ENCODE data around the gene NPAS3.

Gene NPAS3

DNA sequence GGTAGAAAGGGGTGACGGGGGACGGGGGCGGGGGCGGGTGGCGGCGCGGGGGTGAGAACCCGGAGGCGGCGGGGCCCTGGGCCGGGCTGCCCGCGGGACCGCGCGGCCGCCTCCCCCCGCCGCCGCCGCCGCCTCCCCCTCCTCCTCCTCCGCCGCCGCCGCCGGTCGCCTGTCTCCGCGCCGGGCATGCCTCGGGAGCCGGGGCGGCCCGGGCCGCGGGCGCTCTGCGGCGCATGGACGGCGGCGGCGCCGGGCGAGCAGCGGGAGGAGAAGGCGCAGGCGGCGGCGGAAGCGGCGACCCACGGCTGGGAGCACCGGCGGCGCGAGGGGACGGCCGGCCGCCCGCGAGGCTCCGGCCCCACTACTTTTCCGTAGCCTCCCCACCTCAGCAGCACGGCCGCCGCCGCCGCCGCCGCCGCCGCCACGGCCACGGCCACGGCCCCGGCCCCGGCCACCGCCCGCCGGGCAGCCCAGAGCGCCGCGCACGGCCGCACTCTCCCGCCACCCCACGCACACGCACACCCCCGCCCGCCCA is at the start of gene NPAS3:
TSS of gene NPAS3 (plus strand) at position 161 of the 535 bp plus-strand sequence.
- no peak for DNase-seq (ENCODE audit: low read depth in 3 of 3)

DNA sequence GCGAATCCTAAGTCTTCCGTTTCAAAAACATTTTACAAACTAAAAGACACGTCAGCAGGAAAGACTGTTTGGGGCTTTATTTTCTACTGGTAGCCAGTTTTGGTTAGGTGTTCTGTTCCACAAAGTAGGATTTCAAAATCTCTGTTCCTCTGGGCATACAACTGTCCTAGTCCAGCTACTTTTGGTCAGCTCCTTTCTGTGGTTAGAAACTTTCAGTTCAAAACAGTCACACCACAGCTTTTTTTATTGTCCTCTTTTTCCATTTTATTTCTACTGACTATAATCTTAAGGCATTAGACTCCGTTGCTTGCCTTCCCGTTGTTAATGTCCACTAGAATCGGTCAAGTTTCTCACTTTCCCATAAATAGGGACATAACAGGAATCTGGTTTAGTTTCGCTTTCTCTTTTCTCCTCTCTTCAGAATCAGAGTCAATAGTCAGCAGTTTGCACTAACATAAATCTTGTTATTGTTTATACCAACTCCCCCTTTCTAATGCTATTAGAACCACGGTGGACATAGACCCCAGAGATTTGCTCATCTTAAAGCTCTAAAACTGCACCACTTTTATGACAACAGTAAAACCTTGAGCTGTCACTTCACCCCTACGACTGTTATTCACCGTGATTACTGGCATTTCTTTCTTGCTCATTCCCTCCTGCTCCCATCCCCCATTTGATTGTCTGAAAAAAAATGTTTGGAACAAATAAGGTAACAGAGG is 41.5 kb upstream of the NPAS3 start:
- no peak for DNase-seq (ENCODE audit: low read depth in 3 of 3)

- no peak for DNase-seq (ENCODE audit: low read depth in 3 of 3)
Observed at GRCh38 chr14:32897698-32898064, 41.0 kb upstream of the NPAS3 start.

DNA sequence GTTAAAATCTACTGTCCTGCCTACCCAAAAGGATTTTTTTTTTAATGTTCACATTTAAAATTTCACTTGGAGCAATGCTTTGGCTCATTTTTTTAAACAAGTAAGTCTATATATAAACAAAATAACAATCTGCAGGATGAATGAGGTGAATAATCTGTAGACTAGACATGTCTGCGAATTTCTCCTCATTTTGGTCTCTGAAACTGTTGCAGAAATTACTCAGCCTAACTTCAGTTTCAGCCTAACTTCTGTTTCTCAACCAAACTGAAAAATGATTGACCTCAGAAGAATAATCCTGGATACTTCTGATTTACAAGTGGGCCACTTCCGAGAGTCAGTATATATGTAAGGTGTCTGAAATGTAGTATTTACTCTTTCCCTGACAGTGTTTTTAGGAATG is 39.8 kb upstream of the NPAS3 start:
- DNase-seq (ENCODE audit: low read depth in 3 of 3): no peak

DNA sequence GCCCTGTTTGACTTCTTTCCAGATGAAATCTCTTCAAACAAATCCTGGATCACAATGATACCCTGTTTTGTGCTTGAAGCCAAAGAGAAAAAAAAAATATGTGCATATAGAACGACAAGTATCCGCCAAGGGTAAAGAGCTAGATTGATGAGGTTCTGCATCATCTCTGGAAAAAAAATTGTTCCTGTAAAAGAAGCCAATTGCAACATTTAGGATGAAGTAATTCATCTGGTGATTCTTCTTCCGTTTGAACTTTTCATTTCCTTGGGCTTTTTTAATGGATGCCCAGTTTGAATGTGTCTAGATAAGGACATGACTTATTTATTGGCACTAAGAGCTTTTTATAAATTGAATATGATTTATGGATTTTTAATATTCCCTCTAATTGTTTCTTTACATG is 38.1 kb upstream of the NPAS3 start:
- no peak for DNase-seq (ENCODE audit: low read depth in 3 of 3)

DNA sequence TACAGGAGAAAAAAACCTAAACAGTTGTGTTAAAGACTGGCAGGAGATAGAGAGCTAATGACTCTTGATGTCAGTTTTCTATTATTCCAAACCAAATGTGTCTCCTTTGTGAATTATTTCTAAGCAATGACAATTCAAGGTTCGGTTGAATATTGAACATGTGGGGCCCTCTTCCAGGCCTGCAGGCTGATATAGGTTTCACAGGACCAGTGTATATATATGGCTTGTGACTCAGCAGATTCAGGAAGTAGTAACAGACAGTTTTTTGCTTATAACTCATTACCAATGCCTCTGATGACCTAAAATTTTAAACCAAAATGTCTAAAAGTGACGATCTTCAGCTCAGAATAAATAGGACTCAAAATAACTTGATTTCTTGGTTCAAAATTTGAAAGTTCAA is 33.7 kb upstream of the NPAS3 start:
- DNase-seq (ENCODE audit: low read depth in 3 of 3): no peak

- DNase-seq (ENCODE audit: low read depth in 3 of 3): no peak
Observed at GRCh38 chr14:32906672-32907071, 32.0 kb upstream of the NPAS3 start.

GRCh38 chr14:32908196-32909084 is 30.2 kb upstream of the NPAS3 start:
- no peak for DNase-seq (ENCODE audit: low read depth in 3 of 3)

- no peak for DNase-seq (ENCODE audit: low read depth in 3 of 3)
Observed at GRCh38 chr14:32913725-32914124, 25.0 kb upstream of the NPAS3 start.

GRCh38 chr14:32914391-32914790 is 24.3 kb upstream of the NPAS3 start:
- DNase-seq (ENCODE audit: low read depth in 3 of 3): no peak

- DNase-seq (ENCODE audit: low read depth in 3 of 3): no peak
Observed at GRCh38 chr14:32920696-32921276, 17.9 kb upstream of the NPAS3 start.

GRCh38 chr14:32925439-32925838 is 13.2 kb upstream of the NPAS3 start:
- DNase-seq (ENCODE audit: low read depth in 3 of 3): no peak

GRCh38 chr14:32932302-32932913 is 6.3 kb upstream of the NPAS3 start:
- DNase-seq (ENCODE audit: low read depth in 3 of 3): no peak

GRCh38 chr14:32932914-32933628 is 5.6 kb upstream of the NPAS3 start:
- DNase-seq (ENCODE audit: low read depth in 3 of 3): no peak

DNA sequence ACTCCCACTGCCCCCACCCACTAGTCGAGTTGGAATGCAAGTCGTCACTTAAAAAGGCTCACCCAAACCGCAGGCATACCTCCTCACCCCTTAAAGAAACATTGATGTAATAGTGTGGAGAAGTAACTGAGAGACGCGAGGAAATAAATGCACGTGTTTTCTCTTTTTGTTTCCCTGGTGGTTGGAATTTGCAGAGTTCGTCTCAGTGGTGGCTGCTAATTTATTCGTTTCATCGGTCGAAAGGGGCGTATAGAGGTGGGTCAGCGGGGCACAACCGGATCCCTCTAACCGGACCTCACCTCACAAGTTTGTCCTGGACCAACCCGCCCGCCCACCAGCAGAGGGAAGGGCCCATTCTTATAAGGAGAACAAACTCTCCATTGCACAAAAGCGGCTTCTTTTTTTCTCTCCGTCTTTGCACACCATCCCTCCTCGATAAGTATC is 5.0 kb upstream of the NPAS3 start:
- no peak for DNase-seq (ENCODE audit: low read depth in 3 of 3)

DNA sequence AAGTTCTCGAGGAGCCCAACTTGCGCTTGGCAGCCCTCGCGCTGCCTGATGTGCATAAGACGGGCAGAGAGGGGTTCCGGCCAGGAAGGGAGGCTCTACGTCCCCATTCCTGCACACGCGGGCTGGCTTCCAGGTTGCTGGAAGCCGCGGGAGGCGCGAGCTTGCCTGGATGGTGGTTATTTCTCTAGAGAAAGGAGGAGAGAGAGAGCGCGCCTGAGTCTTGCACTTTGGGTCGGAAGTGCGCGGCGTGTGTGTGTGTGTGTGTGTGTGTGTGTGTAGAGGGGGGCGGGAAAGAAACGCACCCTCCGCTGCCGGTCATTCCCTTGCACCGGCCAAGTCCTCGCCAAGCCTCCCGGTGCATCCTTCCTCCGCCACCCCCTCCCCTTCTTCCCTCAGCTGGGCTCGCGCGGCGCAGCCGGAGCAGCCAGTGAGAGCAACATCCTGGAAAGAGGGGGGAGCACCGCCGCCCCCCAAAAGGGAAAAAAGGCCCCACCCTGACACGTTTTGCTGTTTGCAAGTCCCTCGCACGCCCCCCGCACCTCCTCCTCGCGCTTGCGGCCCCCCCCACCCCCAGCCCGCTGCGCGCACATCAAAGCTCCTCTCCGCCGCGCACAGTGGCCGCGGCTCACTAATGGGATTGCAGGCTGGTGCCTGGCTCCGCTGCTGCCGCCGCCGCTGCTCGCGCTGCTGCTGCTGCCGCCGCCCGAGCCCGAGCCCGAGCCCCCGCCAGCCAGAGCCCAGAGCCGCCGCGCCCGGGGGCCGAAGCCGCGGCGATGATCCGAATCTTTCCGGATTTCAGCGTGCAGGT is 4.4 kb upstream of the NPAS3 start:
- DNase-seq (ENCODE audit: low read depth in 3 of 3): no peak

DNA sequence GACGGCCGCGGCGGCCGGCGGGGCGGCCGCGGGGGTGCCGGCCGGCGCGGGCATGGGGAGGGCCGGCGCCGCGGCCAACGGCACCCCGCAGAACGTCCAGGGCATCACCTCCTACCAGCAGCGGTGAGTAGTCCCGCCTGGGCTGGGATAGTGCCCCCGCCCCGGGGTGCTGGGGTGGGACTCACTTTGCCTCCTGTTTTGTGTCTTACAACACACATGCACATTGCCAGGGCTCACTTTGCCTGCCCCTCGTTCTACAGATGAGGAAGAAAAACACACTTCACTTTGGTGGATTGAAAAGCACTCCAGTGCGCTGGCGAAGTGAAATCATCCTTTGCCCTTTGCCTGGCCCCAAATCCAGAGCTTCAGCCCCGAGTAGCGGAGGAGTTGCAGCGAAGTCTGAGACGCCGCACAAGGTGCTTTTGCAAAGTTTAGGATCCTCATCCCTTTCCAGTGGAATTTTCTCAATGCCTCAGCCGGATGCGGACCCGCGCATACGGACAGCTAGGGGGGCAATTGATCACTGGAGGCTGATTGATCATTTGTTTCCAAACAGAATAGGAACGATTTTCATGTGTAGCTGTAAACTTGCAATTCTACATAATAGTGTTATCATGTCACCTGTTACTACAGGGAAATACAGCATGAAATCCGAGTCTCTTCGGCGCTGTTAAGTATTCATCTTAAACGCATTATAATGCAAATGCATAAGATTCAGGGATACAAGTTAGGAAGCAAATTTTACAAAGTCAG is 3.6 kb upstream of the NPAS3 start:
- no peak for DNase-seq (ENCODE audit: low read depth in 3 of 3)

DNA sequence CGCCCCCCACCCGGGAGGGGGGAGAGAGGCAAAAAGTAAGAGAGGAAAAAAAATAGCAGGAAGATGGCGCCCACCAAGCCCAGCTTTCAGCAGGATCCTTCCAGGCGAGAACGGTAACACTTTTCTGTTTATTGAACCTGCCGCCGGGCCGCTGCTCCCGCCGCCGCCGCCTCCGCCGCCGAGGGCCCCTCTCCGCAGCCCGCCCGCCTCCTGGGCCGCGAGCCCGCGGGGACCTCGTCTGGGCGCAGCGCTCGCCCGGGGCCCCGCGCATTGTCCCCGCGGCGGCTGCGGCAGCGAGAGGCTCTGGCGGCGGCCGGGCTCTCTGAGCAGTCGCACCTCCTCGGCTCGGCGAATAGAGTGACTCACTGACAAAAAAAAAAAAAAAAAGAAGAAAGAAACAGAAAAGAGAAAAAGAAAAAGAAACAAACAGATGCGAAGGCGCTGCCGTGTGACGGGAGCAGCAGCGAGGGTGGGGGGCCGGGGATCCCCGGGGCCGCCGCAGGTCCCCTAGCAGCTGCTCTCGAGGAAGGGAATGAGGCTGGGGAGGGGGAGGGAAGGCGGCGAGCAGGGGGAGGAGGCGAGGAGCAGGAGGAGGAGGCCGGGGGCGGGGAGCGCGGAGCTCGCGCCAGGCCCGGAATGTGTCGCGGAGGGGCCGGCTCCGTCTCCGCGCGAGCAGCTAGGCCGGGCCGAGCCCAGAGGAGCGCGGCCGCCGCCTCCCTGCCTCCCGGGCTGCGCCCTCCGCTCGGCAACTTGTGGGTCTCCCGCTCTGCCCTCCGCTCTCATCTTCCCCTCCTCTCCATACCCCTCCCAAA is 781 bp downstream of the NPAS3 start:
- no peak for DNase-seq (ENCODE audit: low read depth in 3 of 3)

GRCh38 chr14:32940066-32940651 is 1.5 kb downstream of the NPAS3 start:
- no peak for DNase-seq (ENCODE audit: low read depth in 3 of 3)

Data from stimulated activated CD4-positive, alpha-beta T cell treated with anti-CD3 and anti-CD28 coated beads, TNF-alpha, amount 100 ng/mL, for 4 hours (primary cell).